GM19397 (cell line): Measurements from ENCODE around the gene GSK3B.
"Not testable (repeated sequence)": the region's sequence is repeated elsewhere in the genome, so short reads cannot be mapped to it uniquely, and the experiment has no call there.

Experiments used
- ATAC-seq: cut with Tn5 transposase; IDR thresholded peaks from one replicate; pipeline ENCODE4 v1.9.1; 2021; ENCODE audit warnings: mild to moderate bottlenecking, moderate library complexity; ENCODE audit not compliant: unreplicated experiment

The GSK3B gene

DNA sequence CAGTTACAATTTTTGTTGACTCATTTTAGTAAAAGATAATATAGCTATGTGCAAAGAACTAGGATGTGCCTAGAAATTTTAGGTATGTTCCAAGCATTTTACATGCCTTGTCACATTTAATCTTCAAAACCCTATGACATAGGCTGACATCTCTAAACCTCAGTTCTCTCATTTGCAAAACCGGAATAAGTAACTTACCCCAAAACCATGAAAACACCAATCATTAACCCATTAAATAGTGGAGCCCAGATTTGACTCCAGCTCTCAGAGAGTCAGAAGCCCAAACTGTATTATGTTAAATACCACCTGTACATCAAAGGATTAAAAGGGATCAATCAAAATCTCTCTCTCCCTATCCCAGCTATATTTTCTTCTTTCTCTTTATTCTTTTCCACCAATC is 36.6 kb downstream of the GSK3B start:
- ATAC-seq = peak; percentile 71

DNA sequence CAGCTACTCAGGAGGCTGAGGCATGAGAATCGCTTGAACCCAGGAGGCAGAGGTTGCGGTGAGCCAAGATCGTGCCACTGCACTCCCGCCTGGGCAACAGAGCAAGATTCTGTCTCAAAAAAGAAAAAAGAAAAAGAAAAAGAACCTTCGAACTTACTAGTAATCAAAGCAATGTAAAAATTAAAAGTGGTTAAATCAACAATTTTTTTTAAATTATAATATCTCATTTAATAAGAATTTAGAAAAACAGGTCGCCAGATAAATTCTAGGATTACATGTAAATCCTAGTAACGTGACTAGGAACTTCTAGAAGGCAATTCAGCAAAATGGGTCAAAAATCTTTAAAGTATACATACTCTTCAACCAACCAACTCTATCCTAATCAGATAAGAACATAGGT is 37.2 kb downstream of the GSK3B start:
- ATAC-seq = no peak

DNA sequence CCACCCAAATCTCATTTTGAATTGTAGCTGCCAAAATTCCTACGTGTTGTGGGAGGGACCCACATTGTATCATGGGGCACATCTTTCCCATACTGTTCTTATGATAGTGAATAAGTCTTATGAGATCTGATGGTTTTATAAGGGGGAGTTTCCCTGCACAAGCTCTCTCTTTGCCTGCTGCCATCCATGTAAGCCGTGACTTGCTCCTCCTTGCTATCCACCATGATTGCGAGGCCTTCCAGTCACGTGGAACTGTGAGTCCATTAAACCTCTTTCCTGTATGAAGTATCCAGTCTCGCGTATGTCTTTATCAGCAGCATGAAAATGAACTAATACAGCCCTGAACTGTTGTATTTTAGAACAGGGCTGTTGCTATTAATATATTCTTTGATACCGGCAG is 40.6 kb downstream of the GSK3B start:
- not testable (repeated sequence) for ATAC-seq

DNA sequence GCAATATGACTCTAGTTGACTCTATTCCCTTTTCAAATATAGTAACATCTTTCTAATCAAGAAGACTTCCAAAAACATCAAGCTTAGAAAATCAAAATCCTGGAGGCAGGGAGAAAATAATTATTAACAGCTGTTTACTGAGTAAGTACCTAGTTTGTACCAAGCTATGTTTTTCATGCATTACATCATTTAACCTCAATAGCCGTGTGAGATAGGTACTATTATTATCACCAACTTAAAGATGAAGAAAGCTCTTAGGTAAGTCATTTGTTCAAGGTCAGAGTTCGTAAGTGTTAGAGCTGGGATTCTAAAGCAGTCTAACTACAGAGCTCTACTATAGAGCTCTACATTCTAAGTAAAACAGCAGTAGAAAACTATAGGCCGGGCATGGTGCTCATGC is 41.6 kb downstream of the GSK3B start:
- ATAC-seq = peak; percentile 30

DNA sequence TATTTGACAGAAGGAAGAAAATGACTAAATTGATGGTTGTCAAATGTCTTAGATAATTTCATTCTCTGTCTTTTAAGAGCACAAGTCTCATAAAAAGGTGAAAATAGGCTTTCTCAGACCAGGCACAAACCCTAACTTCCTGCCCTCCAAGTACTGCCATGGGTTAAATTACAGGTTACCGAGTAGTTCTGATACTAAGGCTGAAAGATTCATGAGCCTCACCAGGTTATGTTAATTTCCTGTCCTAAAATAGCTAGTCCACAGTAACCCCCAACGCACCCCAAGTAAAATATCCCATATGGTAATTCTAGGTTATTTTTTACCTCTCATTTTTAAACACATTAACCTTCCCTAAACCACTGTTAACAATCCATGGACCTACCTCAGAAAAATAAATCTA is 42.0 kb downstream of the GSK3B start:
- ATAC-seq = peak; percentile 73

DNA sequence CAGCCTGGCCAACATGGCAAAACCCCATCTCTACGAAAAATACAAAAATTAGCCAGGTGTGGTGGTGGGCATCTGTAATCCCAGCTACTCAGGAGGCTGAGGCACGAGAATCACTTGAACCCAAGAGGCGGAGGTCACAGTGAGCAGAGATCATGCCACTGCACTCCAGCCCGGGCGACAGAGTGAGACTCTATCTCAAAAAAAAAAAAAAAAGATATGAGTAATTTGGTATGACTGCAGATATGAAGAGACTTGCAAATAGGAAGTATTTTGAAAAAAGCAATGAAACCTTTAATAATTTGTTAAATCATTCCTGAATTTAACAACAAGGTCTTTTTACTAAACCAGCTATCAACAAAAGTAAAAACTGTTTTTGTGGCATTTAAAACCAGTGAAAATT is 42.7 kb downstream of the GSK3B start:
- not testable (repeated sequence) for ATAC-seq

DNA sequence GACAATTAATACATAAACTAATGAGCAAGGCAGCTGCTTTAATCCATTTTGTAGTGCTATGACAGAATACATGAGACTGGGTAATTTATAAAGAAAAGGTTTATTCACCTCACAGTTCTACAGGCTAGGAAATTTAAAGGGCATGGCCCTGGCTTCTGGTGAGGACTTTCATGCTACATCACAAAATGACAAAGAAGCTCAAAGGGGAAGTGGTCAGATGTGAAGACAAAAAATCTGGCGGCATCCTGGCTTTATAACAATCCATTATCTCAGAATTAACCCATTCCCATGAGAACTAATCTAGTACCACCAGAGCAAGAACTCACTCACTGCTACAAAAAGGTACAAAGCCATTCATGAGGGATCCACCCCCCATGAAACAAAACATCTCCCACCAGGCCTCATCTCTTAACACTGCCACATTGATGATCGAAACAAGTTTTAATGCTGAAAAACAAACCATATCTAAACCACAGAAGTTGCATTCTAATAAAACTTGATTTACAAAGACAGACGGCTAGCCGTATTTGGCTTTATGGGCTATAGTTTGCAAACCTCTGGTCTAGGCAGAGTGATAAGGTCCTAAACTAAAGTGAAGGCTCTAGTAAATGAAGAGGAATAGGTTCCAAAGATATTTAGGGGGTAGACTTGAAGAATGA is 44.2 kb downstream of the GSK3B start:
- no peak for ATAC-seq

DNA sequence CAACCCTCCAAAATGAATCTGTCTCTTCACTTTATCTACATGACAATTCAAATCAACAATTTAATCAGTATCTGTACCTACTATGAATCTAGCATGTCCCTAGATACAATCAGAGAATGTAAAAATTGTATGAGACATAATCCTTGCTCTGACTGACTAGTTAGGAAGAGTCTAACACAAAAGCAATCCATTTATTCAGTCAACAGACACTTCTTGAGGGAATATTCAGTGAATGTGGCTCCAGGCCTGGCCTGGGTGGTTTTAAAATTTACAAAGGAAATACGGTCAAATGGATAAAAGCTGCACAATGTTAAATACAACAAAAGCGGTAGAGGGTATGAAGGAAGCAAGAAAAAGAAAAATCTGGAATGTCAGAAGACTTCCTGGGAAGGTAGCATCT is 45.2 kb downstream of the GSK3B start:
- ATAC-seq = no peak

DNA sequence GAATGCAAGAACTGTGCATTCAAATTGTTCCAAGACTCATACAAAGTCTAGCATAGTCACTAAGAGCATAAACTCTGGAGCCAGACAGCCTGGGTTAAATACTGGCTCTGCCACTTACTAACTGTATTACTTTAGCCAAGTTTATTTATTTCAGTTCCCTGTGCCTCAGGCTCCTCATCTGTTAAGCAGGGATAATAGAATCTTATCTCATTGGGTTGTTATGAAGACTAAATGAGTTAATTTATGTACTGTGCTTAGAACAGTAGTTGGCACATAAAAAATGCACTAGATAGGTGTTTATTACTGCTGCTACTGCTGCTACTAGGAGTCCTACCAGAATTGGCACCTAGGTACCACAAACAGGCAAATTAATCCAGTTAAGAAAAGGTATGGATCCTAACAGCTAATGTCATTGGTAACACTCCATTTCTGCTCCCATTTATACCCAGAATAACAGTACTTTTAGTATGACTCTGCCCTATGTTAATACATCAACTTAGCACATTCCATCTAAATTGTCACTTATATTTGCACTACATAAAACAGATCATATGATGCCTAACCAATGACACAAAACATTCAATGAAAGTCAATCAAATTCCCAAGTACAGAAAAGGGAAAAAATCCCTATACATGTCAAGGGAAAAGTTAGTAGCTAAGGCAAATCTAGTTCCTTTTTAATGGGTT is 45.7 kb downstream of the GSK3B start:
- ATAC-seq = no peak

DNA sequence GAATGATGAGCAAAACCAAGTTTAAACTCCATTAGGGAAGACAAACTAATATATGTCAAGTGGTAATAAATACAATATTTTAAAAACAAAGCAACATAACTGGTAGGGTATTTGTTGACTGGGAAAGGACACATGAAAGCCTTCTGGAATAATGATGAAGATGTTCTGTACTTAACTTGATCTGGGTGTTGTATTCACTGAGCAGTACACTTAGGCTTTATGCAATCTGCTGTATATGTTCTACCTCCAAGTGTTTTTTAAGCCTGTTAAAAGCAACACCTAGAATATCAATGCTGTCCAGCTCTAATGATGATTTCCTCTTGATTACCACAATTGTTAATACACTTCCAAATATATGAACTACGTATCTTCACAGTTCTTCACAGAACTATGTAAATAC is 46.6 kb downstream of the GSK3B start:
- no peak for ATAC-seq

DNA sequence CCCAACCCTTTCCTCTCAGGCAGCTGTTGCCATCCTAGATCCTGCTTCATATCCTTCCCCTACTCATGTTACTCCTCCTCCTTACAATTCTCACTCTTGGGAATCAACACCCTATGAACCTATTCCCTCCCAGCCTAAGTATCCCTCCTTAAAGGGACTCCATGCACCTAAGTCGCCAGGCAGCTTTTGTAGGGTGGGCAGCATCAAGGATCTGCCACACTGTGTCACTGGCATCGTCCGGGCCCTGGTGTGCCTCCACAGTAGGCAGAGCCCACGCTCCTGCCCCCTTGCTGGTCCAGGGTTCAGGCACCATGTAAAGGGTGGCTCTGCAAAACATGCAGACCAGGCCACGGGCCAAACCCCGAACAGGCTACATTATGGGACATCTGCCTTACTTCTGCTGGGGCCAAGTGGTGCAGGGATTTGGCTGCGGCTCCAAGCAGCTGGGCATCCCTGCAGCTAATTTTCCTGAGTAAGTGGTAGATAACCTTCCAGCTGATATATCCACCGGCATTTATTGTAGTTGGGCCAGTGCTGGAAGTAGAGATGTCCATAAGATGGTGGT is 53.4 kb downstream of the GSK3B start:
- ATAC-seq = no peak

DNA sequence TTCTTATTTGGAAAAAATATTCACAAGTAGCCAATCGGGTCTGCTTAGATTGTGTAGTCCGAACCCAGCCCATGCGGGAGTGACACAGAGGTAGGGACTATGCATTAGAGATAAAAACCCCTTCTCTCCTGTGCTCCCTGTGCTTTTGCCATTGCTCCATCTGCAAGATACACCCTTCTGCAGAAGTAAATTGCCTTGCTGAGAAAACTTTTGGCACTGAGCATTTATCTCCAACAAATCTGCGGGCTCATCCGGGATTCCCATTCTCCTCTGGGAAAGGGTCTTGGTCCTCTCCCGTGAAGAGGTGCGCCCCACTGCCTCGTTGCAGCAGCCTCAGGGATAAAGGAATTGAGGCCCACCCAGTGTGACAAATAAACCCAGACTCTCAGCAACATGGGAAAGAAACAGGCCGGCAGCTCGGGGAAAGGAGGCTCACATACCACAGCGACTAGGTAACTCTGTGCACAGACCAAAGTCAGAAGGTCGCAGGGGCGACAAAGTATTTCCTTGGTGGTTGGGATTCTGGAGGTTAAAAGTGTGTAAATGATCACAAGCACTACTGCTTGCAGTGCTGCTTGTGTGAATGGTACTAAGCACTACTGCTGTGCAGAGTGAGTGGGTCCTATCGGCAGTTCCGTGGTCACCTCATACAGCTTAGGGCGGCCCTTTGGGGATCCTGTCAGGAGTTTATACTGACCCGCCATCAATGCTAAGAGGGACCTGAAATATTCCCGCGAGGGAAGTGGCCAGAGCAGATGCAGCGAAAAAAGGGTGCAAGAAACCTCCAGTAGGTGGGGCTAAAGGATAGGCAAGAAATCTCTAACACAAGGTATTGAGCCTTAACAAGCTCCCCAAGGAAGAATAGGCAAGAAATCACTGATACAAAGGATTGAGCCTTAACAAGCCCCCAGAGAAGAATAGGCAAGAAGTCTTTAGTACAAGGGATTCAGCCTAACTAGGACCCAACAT is 54.3 kb downstream of the GSK3B start:
- ATAC-seq = no peak

DNA sequence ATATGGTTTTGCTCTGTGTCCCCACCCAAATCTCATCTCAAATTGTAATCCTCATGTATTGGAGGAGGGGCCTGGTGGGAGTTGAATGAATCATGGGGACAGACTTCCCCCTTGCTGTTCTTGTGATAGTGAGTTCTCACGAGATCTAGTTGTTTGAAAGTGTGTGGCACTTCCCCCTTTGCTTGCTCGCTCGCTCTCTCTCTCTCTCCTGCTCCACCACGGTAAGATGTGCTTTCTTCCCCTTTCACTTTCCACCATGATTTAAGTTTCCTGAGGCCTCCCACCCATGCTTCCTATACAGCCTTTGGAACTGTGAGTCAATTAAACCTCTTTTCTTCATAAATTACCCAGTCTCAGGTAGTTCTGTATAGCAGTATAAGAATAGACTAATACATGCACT is 60.7 kb downstream of the GSK3B start:
- ATAC-seq = no peak

DNA sequence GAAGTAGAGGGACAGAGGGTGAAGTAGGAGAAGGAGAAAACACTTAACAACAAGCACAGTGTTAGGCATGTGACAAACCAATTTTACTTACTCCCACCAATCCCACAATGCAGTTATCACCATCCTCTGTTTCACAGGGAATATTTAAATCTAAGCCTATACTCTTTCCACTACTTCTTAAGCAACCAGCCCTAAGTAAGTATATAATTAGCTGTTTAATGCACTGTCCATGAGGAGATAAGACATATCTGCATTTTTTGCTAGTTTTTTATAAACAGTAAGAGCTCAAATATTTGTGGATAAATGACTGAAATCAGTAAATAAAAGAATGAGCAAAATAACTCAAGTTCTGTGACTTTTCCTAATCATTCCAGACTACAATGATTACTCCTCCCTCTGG is 62.7 kb downstream of the GSK3B start:
- ATAC-seq = no peak

DNA sequence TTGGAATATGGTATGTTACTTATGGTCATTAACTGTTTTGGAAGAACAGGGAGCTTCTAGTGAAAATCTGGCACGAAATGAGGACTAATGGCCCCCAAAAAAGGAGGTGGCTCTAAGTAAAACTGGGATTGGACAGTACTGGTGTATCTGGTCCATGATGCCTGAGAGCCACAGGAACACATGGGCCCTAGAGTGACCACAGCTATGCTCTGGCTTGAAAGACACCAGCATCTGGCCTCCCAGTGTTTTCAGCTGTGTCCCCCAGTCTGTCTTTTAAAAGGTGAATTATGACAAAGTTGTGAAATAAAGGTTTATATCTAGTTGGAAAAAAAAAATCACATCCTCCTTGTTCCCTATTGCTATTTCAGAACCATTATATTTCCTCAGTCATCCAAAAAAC is 64.5 kb downstream of the GSK3B start:
- no peak for ATAC-seq

DNA sequence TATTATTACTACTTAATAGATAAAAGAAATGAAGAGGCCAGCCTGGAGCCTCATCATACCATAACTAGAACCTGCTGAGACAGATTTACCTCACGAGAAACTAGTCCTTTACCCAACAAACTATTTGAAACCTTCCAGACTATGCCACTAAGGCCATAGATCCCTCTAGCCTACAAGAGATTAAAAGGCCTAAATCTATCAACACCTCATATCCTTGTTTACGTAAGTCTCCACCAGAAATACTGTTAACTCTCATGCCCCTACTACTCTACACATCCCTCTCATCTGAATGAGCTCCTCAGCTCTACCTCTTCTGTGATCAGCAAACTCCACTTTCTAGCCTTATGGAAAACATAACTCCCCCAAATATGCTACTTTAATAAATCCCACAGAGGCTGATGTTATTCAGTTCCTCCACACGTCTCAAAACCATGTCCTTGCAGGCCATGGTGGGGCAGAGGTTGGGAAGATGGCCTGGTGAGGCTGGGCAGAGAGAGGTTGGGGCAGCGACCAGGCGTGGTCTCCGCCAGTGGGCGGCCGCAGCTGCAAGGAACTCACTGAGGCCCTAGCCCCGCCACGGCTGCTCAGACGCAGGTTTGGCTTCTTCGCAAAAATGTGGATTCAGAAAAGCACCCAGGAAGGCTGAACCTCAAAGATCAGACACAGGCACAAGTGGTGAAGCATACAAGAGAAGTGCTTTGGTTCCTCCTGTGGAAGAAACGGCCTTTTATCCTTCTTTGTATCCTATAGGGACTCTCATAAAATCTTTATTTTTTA is 65.8 kb downstream of the GSK3B start:
- no peak for ATAC-seq

DNA sequence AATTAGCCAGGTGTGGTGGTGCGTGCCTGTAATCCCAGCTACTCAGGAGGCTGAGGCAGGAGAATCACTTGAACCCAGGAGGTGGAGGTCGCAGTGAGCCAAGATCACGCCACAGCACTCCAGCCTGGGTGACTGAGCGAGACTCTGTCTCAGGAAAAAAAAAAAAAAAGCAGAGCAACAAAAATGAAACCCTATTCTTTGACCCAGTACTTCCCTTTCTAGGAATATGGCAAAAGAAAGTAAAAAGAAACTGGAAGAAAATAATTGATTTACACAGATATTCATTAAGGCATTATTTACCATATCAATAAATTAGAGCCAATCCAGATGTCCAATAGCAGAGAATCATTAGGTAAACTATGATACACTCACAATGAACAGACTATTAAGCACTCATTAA is 67.0 kb downstream of the GSK3B start:
- no peak for ATAC-seq

DNA sequence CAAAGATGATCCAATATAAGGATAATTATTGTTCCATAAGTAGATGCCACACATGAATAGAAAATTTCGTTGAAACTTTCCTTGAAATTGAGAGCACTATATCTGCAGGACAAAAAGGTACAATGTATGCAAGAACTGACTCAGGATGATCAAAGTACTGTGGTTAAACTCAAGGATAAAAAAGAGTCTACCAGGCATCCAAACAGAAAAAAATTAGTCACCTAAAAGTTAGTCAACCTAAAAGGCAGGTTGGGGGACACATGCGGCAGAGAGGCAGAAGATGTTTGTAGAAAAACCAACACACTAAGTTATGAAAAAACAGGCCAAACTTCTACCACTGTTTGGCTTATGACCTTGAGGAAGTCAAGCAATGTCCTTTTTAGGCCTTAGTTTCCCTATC is 68.7 kb downstream of the GSK3B start:
- ATAC-seq = no peak

DNA sequence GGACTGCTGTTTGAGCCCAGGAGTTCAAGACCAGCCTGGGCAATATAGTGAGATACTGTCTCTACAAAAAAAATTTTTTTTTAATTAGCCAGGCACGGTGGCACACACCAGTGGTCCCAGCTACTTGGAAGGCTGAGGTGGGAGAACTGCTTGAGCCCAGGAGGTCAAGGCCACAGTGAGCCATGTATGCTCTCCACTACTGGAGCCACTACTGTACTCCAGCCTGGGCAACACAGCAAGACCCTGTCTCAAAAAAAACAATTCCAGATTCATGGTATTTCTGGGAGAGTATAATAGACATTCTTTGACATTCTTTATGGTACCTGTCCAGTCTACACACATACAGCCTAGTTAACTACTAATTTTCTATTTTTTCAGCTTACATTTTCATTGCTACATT is 70.1 kb downstream of the GSK3B start:
- ATAC-seq = no peak

DNA sequence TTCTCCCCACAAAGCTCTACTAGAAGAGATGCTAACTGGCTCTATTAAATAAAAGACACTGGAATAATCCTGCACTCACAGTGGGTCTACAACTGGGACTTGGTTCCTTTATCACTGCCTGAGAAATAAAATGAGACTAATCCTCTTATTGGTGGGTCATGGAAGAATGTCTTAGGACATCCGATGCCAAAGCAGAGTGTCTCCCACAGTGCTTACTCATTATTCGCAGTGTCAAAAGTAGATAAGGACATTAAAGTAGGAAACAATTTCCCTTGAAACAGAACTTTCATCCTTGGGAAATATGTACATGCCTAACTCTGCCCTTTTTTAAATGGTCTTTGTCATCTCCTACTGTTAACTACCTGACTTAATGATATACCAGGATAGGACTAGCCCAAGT is 71.5 kb downstream of the GSK3B start:
- ATAC-seq = no peak

DNA sequence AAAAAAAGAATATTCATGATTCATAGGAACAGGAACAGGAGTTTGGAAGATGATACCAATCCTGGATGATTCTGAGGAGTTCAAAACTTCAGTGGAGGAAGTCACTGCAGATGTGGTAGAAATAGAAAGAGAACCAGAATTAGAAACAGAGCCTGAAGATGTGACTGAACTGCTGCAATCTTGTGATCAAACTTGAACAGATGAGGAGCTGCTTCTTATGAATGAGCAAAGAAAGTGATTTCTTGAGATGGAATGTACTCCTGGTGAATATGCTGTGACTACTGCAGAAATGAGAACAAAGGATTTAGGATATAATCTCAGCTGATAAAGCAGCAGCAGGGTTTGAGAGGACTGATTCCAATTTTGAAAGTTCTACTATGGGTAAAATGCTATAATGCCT is 72.7 kb downstream of the GSK3B start:
- ATAC-seq = no peak
